GM23248 (cell line): ENCODE data around the gene EXOSC1. TPM values are rescaled to one million over a fixed set of nuclear protein-coding genes. Genes with fewer than 3 reads are reported as not detected.

Experiments
- DNase-seq: peaks from one replicate; pipeline ENCODE4 v3.0.0-alpha.2; 2015
- H2AFZ ChIP-seq: fragments of 200-600 bp; sonication (generic); 2 replicates; pipeline ENCODE4 v1.6.1; 2016; ENCODE audit warnings: antibody characterized with exemption
- H3F3A ChIP-seq: fragments of 200-600 bp; sonication (generic); 2 replicates; pipeline ENCODE4 v1.6.1; 2016; ENCODE audit warnings: mild to moderate bottlenecking, antibody characterized with exemption, mixed run types; ENCODE audit not compliant: insufficient read depth
- H3K27ac ChIP-seq: fragments of 200-600 bp; sonication (generic); 2 replicates; pipeline ENCODE4 v1.5.1; 2016; ENCODE audit warnings: mild to moderate bottlenecking
- H3K27me3 ChIP-seq: fragments of 200-600 bp; sonication (generic); replicated peaks from 2 replicates; pipeline ENCODE4 v1.6.1; 2016; ENCODE audit warnings: mild to moderate bottlenecking; ENCODE audit not compliant: insufficient read depth
- H3K36me3 ChIP-seq: fragments of 200-600 bp; sonication (generic); 2 replicates; pipeline ENCODE4 v1.6.1; 2016; ENCODE audit warnings: low read depth, mild to moderate bottlenecking
- H3K4me1 ChIP-seq: fragments of 200-600 bp; sonication (generic); 2 replicates; pipeline ENCODE4 v1.6.1; 2016; ENCODE audit warnings: mild to moderate bottlenecking; ENCODE audit not compliant: insufficient read depth
- H3K4me2 ChIP-seq: fragments of 200-600 bp; sonication (generic); one replicate; pipeline ENCODE4 v1.6.1; 2016; ENCODE audit warnings: mild to moderate bottlenecking; ENCODE audit not compliant: unreplicated experiment
- H3K4me3 ChIP-seq: fragments of 200-600 bp; sonication (generic); 2 replicates; pipeline ENCODE4 v1.5.1; 2016; ENCODE audit warnings: mild to moderate bottlenecking
- H3K79me2 ChIP-seq: fragments of 200-600 bp; sonication (generic); 2 replicates; pipeline ENCODE4 v1.6.1; 2016; ENCODE audit warnings: mild to moderate bottlenecking; ENCODE audit not compliant: insufficient read depth
- H3K9ac ChIP-seq: fragments of 200-600 bp; sonication (generic); 2 replicates; pipeline ENCODE4 v1.6.1; 2016; ENCODE audit warnings: mild to moderate bottlenecking
- H3K9me2 ChIP-seq: fragments of 200-600 bp; sonication (generic); 2 replicates; pipeline ENCODE4 v1.6.1; 2016; ENCODE audit warnings: mixed run types, mild to moderate bottlenecking, moderate library complexity; ENCODE audit not compliant: insufficient read depth
- H3K9me3 ChIP-seq: fragments of 200-600 bp; sonication (generic); one replicate; pipeline ENCODE4 v1.6.1; 2017; ENCODE audit warnings: low read depth
- H4K20me1 ChIP-seq: fragments of 200-600 bp; sonication (generic); 2 replicates; pipeline ENCODE4 v1.6.0; 2016; ENCODE audit not compliant: insufficient read depth
- EZH2 ChIP-seq: fragments of 200-600 bp; sonication (generic); IDR thresholded peaks from 2 replicates; pipeline ENCODE4 v1.6.1; 2018; ENCODE audit warnings: antibody characterized with exemption, mild to moderate bottlenecking; ENCODE audit not compliant: insufficient read depth, poor library complexity, severe bottlenecking
- EZH2phosphoT487 ChIP-seq: fragments of 200-600 bp; sonication (generic); IDR thresholded peaks from 2 replicates; pipeline ENCODE4 v1.6.1; 2018; ENCODE audit warnings: antibody characterized with exemption, moderate library complexity, mild to moderate bottlenecking, low read depth; ENCODE audit not compliant: insufficient read depth
- WGBS, 2 experiments: methylation state at CpG; one replicate each; pipeline ENCODE4 v1.1.6; 2015 to 2017; ENCODE audit warnings: low lambda C conversion rate in 2 of 2, low coverage in 1 of 2; ENCODE audit errors: missing lambda C conversion rate in 2 of 2; 5-methylcytosine and 5-hydroxymethylcytosine counted together
- in situ Hi-C: fragments of 300-500 bp; cut with MboI; formaldehyde crosslinking; loops from 2 replicates; pipeline ENCODE4 v1.15.0; 2020
- polyA plus RNA-seq: library from polyadenylated mRNA; unstranded; fragments of >200 nt; fragmentation: Nextera tagmentation; extraction: Ambion mirVana; gene quantifications from 2 replicates; pipeline ENCODE4 v1.2.1, GENCODE V29; 2016
- total RNA-seq: library from RNA; depleted of rRNA; stranded (reverse); fragments of >200 nt; shearing (Covaris generic); gene quantifications from 2 replicates; pipeline ENCODE4 v1.2.3, GENCODE V29; 2014; rRNA removed

Gene EXOSC1, protein sequence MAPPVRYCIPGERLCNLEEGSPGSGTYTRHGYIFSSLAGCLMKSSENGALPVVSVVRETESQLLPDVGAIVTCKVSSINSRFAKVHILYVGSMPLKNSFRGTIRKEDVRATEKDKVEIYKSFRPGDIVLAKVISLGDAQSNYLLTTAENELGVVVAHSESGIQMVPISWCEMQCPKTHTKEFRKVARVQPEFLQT
- total RNA-seq, result 22.1 and 46.8 TPM in 2 replicates
- 54.7 and 56.6 TPM in 2 replicates for polyA plus RNA-seq

DNA sequence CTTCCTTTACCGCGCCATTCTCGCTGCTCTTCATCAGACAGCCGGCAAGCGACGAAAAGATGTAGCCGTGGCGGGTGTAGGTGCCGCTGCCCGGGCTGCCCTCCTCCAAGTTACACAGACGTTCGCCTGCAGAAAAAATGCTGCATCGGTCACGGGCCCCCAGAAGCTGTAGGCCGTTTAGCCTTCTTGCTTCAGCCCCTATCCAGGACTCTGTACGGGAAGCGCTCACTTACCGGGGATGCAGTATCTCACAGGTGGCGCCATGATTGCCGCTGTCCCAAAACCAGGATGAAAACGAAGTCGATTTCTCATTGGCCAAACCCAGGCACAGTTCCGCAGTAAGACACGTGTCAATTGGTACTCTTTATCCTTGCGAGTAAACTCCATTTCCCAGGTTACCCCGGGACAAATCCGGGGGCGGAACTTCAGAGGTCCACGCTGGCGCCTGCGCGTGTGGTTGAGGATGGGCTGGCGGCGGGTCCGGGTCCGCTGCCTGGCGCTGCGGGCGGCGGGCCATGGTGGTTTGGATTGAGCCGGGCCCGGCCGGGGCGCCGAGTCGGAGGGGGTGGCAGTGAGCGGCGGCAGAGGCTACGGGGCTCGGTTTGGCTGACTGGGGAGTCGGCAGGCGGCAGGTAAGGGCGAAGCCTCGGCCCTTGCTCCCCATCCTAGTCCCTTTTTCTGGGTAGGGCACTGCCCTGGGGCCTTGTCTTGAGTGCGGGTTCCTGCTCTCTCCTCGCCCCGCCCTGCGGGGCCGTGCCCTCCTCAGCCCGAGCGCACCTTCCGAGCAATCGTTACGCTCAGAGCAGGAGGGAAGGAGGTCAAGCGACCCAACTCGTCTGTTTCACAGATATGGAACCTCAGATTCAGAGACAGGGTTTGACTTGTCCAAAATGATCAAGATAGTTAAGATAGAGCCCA, at the start of gene EXOSC1, which contains the start of gene ZDHHC16:
Gene EXOSC1 (minus strand): TSS at position 285 of the 918 bp plus-strand sequence. CDS start 21 bp downstream, at position 264.
Gene ZDHHC16 (plus strand): TSS at position 454 of the 918 bp plus-strand sequence. CDS start 5,501 bp downstream, outside the sequence.
- peak within 1 kb of the TSS; percentile 89 for H2AFZ ChIP-seq
- peak within 1 kb of the TSS; percentile 69 for H3K27ac ChIP-seq
- peak within 1 kb of the TSS; percentile 85 for H3K4me3 ChIP-seq
- H3K79me2 ChIP-seq, result peaks cover 81% of the 10 kb centered on the region
- H3K9me2 ChIP-seq, result no peaks in the 10 kb centered on the region
- no peak for TF ChIP-seq EZH2phosphoT487
- no peak for TF ChIP-seq EZH2
- no peaks in the 10 kb centered on the region; the same call in 1 of the 2 replicates for H3K36me3 ChIP-seq
- no peaks in the 10 kb centered on the region for H4K20me1 ChIP-seq
- in situ Hi-C loops, result no loop called here
- H3K9ac ChIP-seq, result peak within 1 kb of the TSS; percentile 87
- H3K9me3 ChIP-seq, result no peaks in the 10 kb centered on the region
- H3K27me3 ChIP-seq, result no peaks in the 10 kb centered on the region
- peaks cover 4% of the 10 kb centered on the region; the same call in 1 of the 2 replicates for H3F3A ChIP-seq
- H3K4me1 ChIP-seq, result peaks cover 30% of the 10 kb centered on the region
- DNase-seq, result peak; percentile 99
- WGBS, 2 experiments, result 1 to 2% methylated on average over 64 to 66 of the region's 66 CpGs
- peak within 1 kb of the TSS; percentile 83 for H3K4me2 ChIP-seq

DNA sequence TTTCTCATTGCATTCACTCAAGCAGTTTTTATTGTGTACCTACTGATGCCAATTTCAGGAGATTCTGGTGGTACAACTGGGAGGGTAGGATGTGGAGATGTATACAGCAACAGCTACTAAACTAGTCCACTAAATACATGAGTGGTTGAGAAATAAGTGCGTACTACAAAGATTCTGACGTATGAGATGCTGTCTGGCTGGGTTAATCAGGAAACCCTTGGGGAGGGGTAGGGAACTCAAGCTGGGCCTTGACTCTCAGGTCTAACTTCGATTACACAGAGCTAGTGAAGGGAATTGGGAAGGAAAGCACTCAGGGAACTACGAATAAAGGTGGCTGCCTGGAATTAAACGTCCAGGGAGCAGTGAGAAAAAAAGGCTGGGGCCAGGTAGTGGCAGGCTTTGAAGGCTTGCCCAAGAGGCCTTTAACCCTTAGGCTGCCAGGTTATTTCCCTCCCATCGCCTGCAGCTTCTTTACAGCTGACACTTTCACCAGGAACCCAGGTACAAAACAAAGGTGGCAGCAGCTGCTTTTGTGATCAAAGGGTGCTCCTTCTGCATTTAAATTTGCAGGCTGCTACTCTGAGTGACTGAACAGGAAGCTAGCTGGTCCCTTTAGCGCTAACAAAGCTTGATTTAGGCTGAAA, 49.2 kb upstream of the EXOSC1 start:
- Histone ChIP-seq H3K9ac (0 out of 2 replicates have a peak overlapping the region, but pooled peaks have one; percentile 9), H3F3A (peaks cover 24% of the 10 kb centered on the region)
- in situ Hi-C loops, result no loop called here

DNA sequence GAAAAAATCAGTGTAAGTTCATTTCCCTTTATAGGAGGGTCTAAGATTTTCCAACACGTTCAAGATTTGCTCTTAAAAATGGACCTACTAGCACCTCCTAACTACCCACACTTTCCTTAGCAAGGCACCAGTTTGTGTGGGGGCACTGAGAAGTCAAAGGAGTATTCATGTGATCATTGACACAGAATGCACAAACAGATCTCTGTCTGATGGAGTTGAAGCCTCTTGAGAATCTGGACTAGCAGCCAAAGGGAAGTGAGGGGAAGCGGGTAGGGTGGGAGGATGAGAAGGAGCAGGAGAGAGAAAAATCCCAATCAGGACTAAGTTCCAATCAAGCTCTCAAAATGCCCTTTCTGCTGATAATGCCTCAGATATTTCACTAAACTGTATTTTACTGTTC, 48.3 kb upstream of the EXOSC1 start:
- Histone ChIP-seq H3K9ac (0 out of 2 replicates have a peak overlapping the region, but pooled peaks have one; percentile 9), H3F3A (peaks cover 25% of the 10 kb centered on the region; the same call in 1 of the 2 replicates), H3K9me2 (no peaks in the 10 kb centered on the region), H3K27me3 (no peaks in the 10 kb centered on the region), H3K79me2 (peaks cover 84% of the 10 kb centered on the region), H3K27ac (no peak overlapping the region), H3K4me3 (no peak overlapping the region), H2AFZ (no peak overlapping the region), H4K20me1 (peaks cover 7% of the 10 kb centered on the region; the same call in 1 of the 2 replicates), H3K36me3 (0 out of 2 replicates have a peak, but pooled peaks cover 10% of the 10 kb centered on the region), H3K4me2 (peak overlapping the region; percentile 20), H3K9me3 (no peaks in the 10 kb centered on the region), H3K4me1 (peaks cover 36% of the 10 kb centered on the region)
- peak; percentile 22 for DNase-seq
- in situ Hi-C loops, result no loop called here
- TF ChIP-seq EZH2phosphoT487 (no peak), EZH2 (no peak)
- WGBS, 2 experiments, result 39 to 51% methylated on average over 2 of the region's 2 CpGs

More for the DNA sequence above, 49.2 kb upstream of the EXOSC1 start:
- DNase-seq, result peak; percentile 38
- TF ChIP-seq EZH2 (no peak), EZH2phosphoT487 (no peak)
- H3K79me2 ChIP-seq, result peaks cover 79% of the 10 kb centered on the region
- peaks cover 7% of the 10 kb centered on the region; the same call in 1 of the 2 replicates for H4K20me1 ChIP-seq
- H3K9me3 ChIP-seq, result no peaks in the 10 kb centered on the region
- H3K27ac ChIP-seq, result no peak overlapping the region
- no peak overlapping the region for H3K4me3 ChIP-seq
- 0 out of 2 replicates have a peak, but pooled peaks cover 10% of the 10 kb centered on the region for H3K36me3 ChIP-seq
- no peaks in the 10 kb centered on the region for H3K9me2 ChIP-seq
- peaks cover 30% of the 10 kb centered on the region for H3K4me1 ChIP-seq
- no peaks in the 10 kb centered on the region for H3K27me3 ChIP-seq
- H3K4me2 ChIP-seq, result peak overlapping the region; percentile 20
- no peak overlapping the region for H2AFZ ChIP-seq
- 52 to 54% methylated on average over 7 of the region's 7 CpGs for WGBS, 2 experiments

DNA sequence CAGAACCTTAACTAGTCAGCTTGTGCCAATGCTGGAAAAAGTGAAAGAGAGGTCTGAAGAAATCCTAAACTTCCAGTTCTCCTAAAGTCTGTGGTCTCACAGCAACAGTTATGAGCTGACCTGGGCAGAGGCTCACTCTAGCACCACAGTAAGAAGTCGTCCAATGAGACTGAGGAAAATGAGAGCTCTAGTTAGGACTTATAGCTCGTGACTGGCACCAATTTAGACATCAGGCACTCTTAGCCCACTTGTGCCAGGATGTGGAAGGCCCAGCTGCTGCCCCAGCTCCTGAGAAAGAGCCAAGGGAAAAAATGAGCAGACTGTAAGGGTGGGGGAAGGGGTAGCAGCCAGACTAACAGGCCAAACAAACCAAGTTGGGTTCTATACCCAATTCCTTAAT, 44.8 kb upstream of the EXOSC1 start:
- no peak overlapping the region for H2AFZ ChIP-seq
- peak; percentile 21 for DNase-seq
- H3K79me2 ChIP-seq, result peaks cover 100% of the 10 kb centered on the region
- no peaks in the 10 kb centered on the region for H3K9me2 ChIP-seq
- in situ Hi-C loops, result no loop called here
- H3K36me3 ChIP-seq, result 0 out of 2 replicates have a peak, but pooled peaks cover 14% of the 10 kb centered on the region
- no peak for TF ChIP-seq EZH2
- no peak for TF ChIP-seq EZH2phosphoT487
- H3K4me2 ChIP-seq, result peak overlapping the region; percentile 22
- no peaks in the 10 kb centered on the region for H3K9me3 ChIP-seq
- 0 out of 2 replicates have a peak, but pooled peaks cover 11% of the 10 kb centered on the region for H3F3A ChIP-seq
- 29 to 42% methylated on average over 2 of the region's 2 CpGs for WGBS, 2 experiments
- H3K27me3 ChIP-seq, result no peaks in the 10 kb centered on the region
- H3K9ac ChIP-seq, result no peak overlapping the region
- H4K20me1 ChIP-seq, result peaks cover 20% of the 10 kb centered on the region; the same call in 1 of the 2 replicates
- H3K27ac ChIP-seq, result no peak overlapping the region
- peaks cover 27% of the 10 kb centered on the region for H3K4me1 ChIP-seq
- H3K4me3 ChIP-seq, result no peak overlapping the region
